K562 (cell line): ENCODE measurements around the gene TCF4. TPM values are rescaled to one million over a fixed set of nuclear protein-coding genes. Genes with fewer than 3 reads are reported as not detected.

Source experiments
- AFF1 ChIP-seq, 2 experiments: fragments of 450-650 bp; IDR thresholded peaks; 2 replicates each; pipeline ENCODE4 v1.6.1; 2018; ENCODE audit warnings: mild to moderate bottlenecking in 2 of 2, low read depth in 1 of 2; ENCODE audit not compliant: partially characterized antibody in 2 of 2
- CUX1 ChIP-seq: fragments of 200-800 bp; sonication (Bioruptor generic); IDR thresholded peaks from 2 replicates; pipeline ENCODE4 v1.6.1; 2016; ENCODE audit warnings: missing genetic modification characterization, missing compliant biosample characterization
- FOS ChIP-seq: IDR thresholded peaks from 3 replicates; pipeline ENCODE4 v1.6.1; 2011; ENCODE audit not compliant: insufficient read length; ENCODE audit errors: extremely low read depth
- MED1 ChIP-seq: sonication (generic); formaldehyde crosslinking; IDR thresholded peaks from 2 replicates; pipeline ENCODE4 v1.8.1; 2023; ENCODE audit warnings: missing genetic modification reagents, borderline replicate concordance
- PKNOX1 ChIP-seq: fragments of 450-650 bp; IDR thresholded peaks from 2 replicates; pipeline ENCODE4 v1.6.1; 2016
- TCF7 ChIP-seq: sonication (generic); IDR thresholded peaks from 2 replicates; pipeline ENCODE4 v1.6.1; 2016; ENCODE audit warnings: antibody characterized with exemption, borderline replicate concordance
- USF2 ChIP-seq: sonication (generic); formaldehyde crosslinking; IDR thresholded peaks from 2 replicates; pipeline ENCODE4 v1.5.0; 2020; ENCODE audit warnings: missing genetic modification reagents
- ZBTB11 ChIP-seq, 3 experiments: fragments of 200-800 bp in 1 of 3; fragments of 250-450 bp in 1 of 3; fragments of 450-650 bp in 1 of 3; sonication (Bioruptor Pico) in 1 of 3; sonication (Bioruptor generic) in 1 of 3; formaldehyde crosslinking in 1 of 3; IDR thresholded peaks; 2 replicates each; pipeline versions ENCODE4 v1.6.1 to v1.8.0; 2016 to 2022; ENCODE audit warnings: mild to moderate bottlenecking in 2 of 3, missing genetic modification characterization in 2 of 3, missing compliant biosample characterization in 1 of 3, moderate library complexity in 1 of 3
- ZBTB34 ChIP-seq: fragments of 250-450 bp; sonication (Bioruptor Pico); IDR thresholded peaks from 2 replicates; pipeline ENCODE4 v1.8.0; 2021; ENCODE audit warnings: mild to moderate bottlenecking, moderate library complexity
- ZNF184 ChIP-seq: sonication (generic); formaldehyde crosslinking; IDR thresholded peaks from 2 replicates; pipeline ENCODE4 v1.5.0; 2020; ENCODE audit warnings: missing genetic modification reagents
- polyA plus RNA-seq, 8 experiments: library from polyadenylated mRNA; depleted of rRNA in 4 of 8; stranded (reverse) in 5 of 8; unstranded in 3 of 8; fragments of >200 nt; fragmentation: Nextera tagmentation in 2 of 8; fragmentation: Illumina TruSeq in 1 of 8; extraction: Ambion mirVana in 2 of 8; extraction: Trizol in 1 of 8; gene quantifications; 2 replicates each; pipeline versions ENCODE4 v1.2.1 to v1.2.3, GENCODE V29; 2011 to 2014; ENCODE audit warnings: inconsistent platforms in 1 of 8, missing spikeins in 1 of 8
- total RNA-seq, 7 experiments: library from RNA; depleted of rRNA in 6 of 7; stranded (reverse); fragments of >200 nt in 6 of 7; fragmentation: Illumina TruSeq in 2 of 7; extraction: Trizol in 2 of 7; gene quantifications; 2 replicates each; pipeline versions ENCODE4 v1.2.1 to v1.2.3, GENCODE V29; 2011 to 2021; ENCODE audit warnings: low replicate concordance in 1 of 7

The TCF4 gene
- total and polyA plus RNA-seq, 9 of the 15 experiments (the other 6 are each of a cell fraction or from before 2014, with no cell fraction given) = 4.8 to 24.7 (median 15.2) TPM

- TF ChIP-seq AFF1 (IDR thresholded peaks at IDR 0.05; ENCODE audit: low read depth in 1 of 2, partially characterized antibody in 2 of 2) (no peak), FOS (peak; percentile 33), ZNF184 (CRISPR knock-in tag) (no peak), PKNOX1 (peak; percentile 82), MED1 (CRISPR knock-in tag) (no peak), TCF7 (no peak), ZBTB34 (CRISPR knock-in tag) (no peak), ZBTB11 (CRISPR knock-in tag; IDR thresholded peaks at IDR 0.05) (no peak), USF2 (CRISPR knock-in tag) (no peak), CUX1 (no peak)
These were observed 182.0 kb downstream of the TCF4 start (continued) for GRCh38 chr18:55405893-55406406.
